ENCODE results near the gene ABHD17C. TPM values are rescaled to one million over a fixed set of nuclear protein-coding genes. Genes with fewer than 3 reads are reported as not detected.

ABHD17C gene
- total RNA-seq, 2 experiments from 2014 or later: 0.47 to 0.70 TPM

DNA sequence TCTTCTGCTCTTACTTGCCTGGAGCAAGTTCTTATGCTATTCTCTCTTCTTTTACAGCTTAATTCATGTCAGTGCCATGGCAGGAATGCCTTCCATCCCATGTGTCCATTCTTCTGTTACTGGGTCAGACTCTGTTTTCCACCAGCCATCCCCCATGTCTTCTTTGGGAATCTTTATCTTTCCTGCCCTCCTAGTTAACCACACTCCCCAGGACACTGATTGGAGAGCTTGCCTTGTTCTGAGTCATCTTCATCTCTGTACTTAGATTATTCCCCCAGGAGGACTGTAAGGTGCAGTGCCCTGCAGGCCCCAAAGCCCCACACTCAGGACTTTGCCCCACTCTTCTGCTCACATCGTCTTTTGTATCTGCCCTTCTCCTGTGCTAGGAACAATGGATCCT, 3.6 kb downstream of the ABHD17C start:
- Histone ChIP-seq H4K20me1 (ENCODE audit: insufficient read depth, low read length) (no peaks in the 10 kb centered on the region), H3K9me3 (ENCODE audit: low read length) (no peaks in the 10 kb centered on the region), H3K4me3 (ENCODE audit: low read depth, low read length, poor library complexity, severe bottlenecking) (no peak overlapping the region), H3K9me2 (ENCODE audit: insufficient read depth, low read length) (no peaks in the 10 kb centered on the region), H2AFZ (ENCODE audit: low read length) (no peak overlapping the region), H3K4me2 (ENCODE audit: low read length) (no peak overlapping the region), H3K79me2 (ENCODE audit: insufficient read depth, low read depth, low read length) (no peaks in the 10 kb centered on the region), H3K27ac (ENCODE audit: low read depth, low read length, poor library complexity, severe bottlenecking) (no peak overlapping the region), H3K36me3 (ENCODE audit: insufficient read depth, low read length) (no peaks in the 10 kb centered on the region), H3K4me1 (ENCODE audit: insufficient read depth, low read length, poor library complexity, severe bottlenecking) (peaks cover 6% of the 10 kb centered on the region)
- ChIA-PET CTCF (ENCODE audit: unreplicated experiment) (no interaction called here), POLR2A (no interaction called here)
- intact Hi-C loops (cut with micrococcal nuclease; ENCODE audit: unreplicated experiment): no loop called here
- no peak for DNase-seq (ENCODE audit: low spot score)
- TF ChIP-seq EZH2phosphoT487 (IDR thresholded peaks at IDR 0.05; ENCODE audit: borderline replicate concordance, low read depth, low read length): no peak
- TF ChIP-seq, protein P1, sequence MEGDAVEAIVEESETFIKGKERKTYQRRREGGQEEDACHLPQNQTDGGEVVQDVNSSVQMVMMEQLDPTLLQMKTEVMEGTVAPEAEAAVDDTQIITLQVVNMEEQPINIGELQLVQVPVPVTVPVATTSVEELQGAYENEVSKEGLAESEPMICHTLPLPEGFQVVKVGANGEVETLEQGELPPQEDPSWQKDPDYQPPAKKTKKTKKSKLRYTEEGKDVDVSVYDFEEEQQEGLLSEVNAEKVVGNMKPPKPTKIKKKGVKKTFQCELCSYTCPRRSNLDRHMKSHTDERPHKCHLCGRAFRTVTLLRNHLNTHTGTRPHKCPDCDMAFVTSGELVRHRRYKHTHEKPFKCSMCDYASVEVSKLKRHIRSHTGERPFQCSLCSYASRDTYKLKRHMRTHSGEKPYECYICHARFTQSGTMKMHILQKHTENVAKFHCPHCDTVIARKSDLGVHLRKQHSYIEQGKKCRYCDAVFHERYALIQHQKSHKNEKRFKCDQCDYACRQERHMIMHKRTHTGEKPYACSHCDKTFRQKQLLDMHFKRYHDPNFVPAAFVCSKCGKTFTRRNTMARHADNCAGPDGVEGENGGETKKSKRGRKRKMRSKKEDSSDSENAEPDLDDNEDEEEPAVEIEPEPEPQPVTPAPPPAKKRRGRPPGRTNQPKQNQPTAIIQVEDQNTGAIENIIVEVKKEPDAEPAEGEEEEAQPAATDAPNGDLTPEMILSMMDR (conservative IDR thresholded peaks at IDR 0.05; ENCODE audit: low read length): no peak
- BruUV-seq (replicated peaks): no TSS peak

- Histone ChIP-seq H3K4me1 (ENCODE audit: insufficient read depth, low read length, poor library complexity, severe bottlenecking) (no peaks in the 10 kb centered on the region), H3K9me3 (ENCODE audit: low read length) (no peaks in the 10 kb centered on the region), H2AFZ (ENCODE audit: low read length) (no peak overlapping the region), H3K9me2 (ENCODE audit: insufficient read depth, low read length) (no peaks in the 10 kb centered on the region), H3K79me2 (ENCODE audit: insufficient read depth, low read depth, low read length) (no peaks in the 10 kb centered on the region), H3K27ac (ENCODE audit: low read depth, low read length, poor library complexity, severe bottlenecking) (no peak overlapping the region), H3K36me3 (ENCODE audit: insufficient read depth, low read length) (no peaks in the 10 kb centered on the region), H3K4me3 (ENCODE audit: low read depth, low read length, poor library complexity, severe bottlenecking) (no peak overlapping the region), H4K20me1 (ENCODE audit: insufficient read depth, low read length) (no peaks in the 10 kb centered on the region), H3K4me2 (ENCODE audit: low read length) (no peak overlapping the region)
- TF ChIP-seq EZH2phosphoT487 (IDR thresholded peaks at IDR 0.05; ENCODE audit: borderline replicate concordance, low read depth, low read length): no peak
- TF ChIP-seq, protein P1 (conservative IDR thresholded peaks at IDR 0.05; ENCODE audit: low read length): no peak
- intact Hi-C loops (cut with micrococcal nuclease; ENCODE audit: unreplicated experiment): no loop called here
- ChIA-PET CTCF (ENCODE audit: unreplicated experiment) (no interaction called here), POLR2A (no interaction called here)
- no TSS peak for BruUV-seq (replicated peaks)
- DNase-seq (ENCODE audit: low spot score): no peak
Observed at GRCh38 chr15:80699981-80700380, 4.9 kb downstream of the ABHD17C start.

DNA sequence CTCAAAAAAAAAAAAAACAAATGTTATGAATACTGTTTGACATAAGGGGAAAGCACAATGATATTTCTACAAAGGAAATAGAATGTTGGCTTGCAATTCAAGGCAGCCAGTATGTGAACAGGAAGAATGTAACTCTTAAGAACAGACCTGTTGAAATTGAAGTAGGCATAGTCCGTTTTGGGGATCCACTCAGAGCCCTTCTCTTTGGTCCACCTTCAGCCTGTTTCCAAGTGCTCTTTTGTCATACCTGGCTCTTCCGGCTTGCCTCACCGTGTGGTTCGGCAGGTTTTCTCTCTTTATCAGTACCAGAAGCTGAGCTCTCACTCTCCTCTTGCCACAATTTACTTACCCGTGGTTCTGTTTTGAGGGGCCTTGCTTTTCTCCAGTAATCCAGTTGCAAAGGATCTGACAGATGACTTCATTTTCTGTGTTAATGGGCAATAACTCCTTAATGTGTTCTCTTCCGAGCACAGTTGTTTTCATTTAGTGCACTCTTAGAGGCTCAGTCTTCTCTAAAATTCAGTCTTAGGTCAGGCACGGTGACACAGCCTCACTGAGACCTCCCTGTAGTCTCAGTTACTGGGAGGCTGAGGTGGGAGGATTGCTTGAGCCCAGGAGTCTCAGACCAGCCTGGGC, 6.7 kb downstream of the ABHD17C start:
- Histone ChIP-seq H3K9me3 (ENCODE audit: low read length) (no peaks in the 10 kb centered on the region), H3K36me3 (ENCODE audit: insufficient read depth, low read length) (no peaks in the 10 kb centered on the region), H3K27ac (ENCODE audit: low read depth, low read length, poor library complexity, severe bottlenecking) (no peak overlapping the region), H2AFZ (ENCODE audit: low read length) (no peak overlapping the region), H3K79me2 (ENCODE audit: insufficient read depth, low read depth, low read length) (no peaks in the 10 kb centered on the region), H3K4me2 (ENCODE audit: low read length) (no peak overlapping the region), H3K4me1 (ENCODE audit: insufficient read depth, low read length, poor library complexity, severe bottlenecking) (no peaks in the 10 kb centered on the region), H3K9me2 (ENCODE audit: insufficient read depth, low read length) (no peaks in the 10 kb centered on the region), H4K20me1 (ENCODE audit: insufficient read depth, low read length) (no peaks in the 10 kb centered on the region), H3K4me3 (ENCODE audit: low read depth, low read length, poor library complexity, severe bottlenecking) (no peak overlapping the region)
- CTCF ChIA-PET (ENCODE audit: unreplicated experiment): no interaction called here
- intact Hi-C loops (cut with micrococcal nuclease; ENCODE audit: unreplicated experiment): no loop called here
- BruUV-seq (replicated peaks): no TSS peak
- DNase-seq (ENCODE audit: low spot score): no peak
- no peak for TF ChIP-seq EZH2phosphoT487 (IDR thresholded peaks at IDR 0.05; ENCODE audit: borderline replicate concordance, low read depth, low read length)
- TF ChIP-seq, protein P1 (conservative IDR thresholded peaks at IDR 0.05; ENCODE audit: low read length): no peak
- POLR2A ChIA-PET: no interaction called here
